ENCODE data around the gene GALNT1. TPM values are rescaled to one million over a fixed set of nuclear protein-coding genes. Genes with fewer than 3 reads are reported as not detected.

Gene GALNT1
- total and polyA plus RNA-seq, 9 of the 15 experiments (the other 6 are each of a cell fraction or from before 2014, with no cell fraction given) = 14.4 to 54.1 (median 36.6) TPM

- TF ChIP-seq CBX8 (IDR thresholded peaks at IDR 0.05; ENCODE audit: borderline replicate concordance, extremely low read depth, low read depth, low read length, poor library complexity, severe bottlenecking) (no peak), TCF7 (IDR thresholded peaks at IDR 0.05; ENCODE audit: borderline replicate concordance) (no peak), TGIF2 (CRISPR knock-in tag; IDR thresholded peaks at IDR 0.05) (no peak), UBTF (IDR thresholded peaks at IDR 0.05; ENCODE audit: borderline replicate concordance in 1 of 2, low read depth in 2 of 2, low read length in 2 of 2) (no peak)
Measured at GRCh38 chr18:35736696-35737095, 155.2 kb downstream of the GALNT1 start (continued).

GRCh38 chr18:35739778-35740177 lies 158.2 kb downstream of the GALNT1 start:
- intact Hi-C loops (cut with micrococcal nuclease) = no loop called here
- Histone ChIP-seq H3K4me1 (replicated peaks in 1 of 2; ENCODE audit: control insufficient read depth in 2 of 2, insufficient read depth in 2 of 2, low read length in 2 of 2) (no peaks in the 10 kb centered on the region), H3K4me3 (no peak overlapping the region), H3K9me3 (replicated peaks; ENCODE audit: control insufficient read depth, insufficient read depth, low read depth, low read length) (no peaks in the 10 kb centered on the region), H3K9ac (ENCODE audit: insufficient read depth in 1 of 2, low read depth in 2 of 2, low read length in 2 of 2) (no peak overlapping the region), H3K4me2 (ENCODE audit: insufficient read depth, low read length) (no peak overlapping the region), H3K27ac (ENCODE audit: extremely low read depth, low read depth, low read length) (no peak overlapping the region), H3K36me3 (ENCODE audit: control insufficient read depth, insufficient read depth, low read length) (no peaks in the 10 kb centered on the region), H3K79me2 (ENCODE audit: control insufficient read depth, insufficient read depth, low read length) (no peaks in the 10 kb centered on the region), H3K9me1 (ENCODE audit: control insufficient read depth, insufficient read depth, low read length) (no peaks in the 10 kb centered on the region), H2AFZ (ENCODE audit: low read depth, low read length) (no peak overlapping the region), H3K27me3 (ENCODE audit: control insufficient read depth in 2 of 2, insufficient read depth in 2 of 2, low read length in 2 of 2) (no peaks in the 10 kb centered on the region), H4K20me1 (replicated peaks; ENCODE audit: control insufficient read depth, insufficient read depth, low read length) (no peaks in the 10 kb centered on the region)
- DNase-seq (ENCODE audit: extremely low read depth in 1 of 4, low spot score in 3 of 4) (no peak), ATAC-seq (no peak), FAIRE-seq (no peak)
- BruUV-seq (replicated peaks) = no TSS peak
- in situ Hi-C loops (cut with MboI) = no loop called here
- ChIA-PET POLR2A (interaction anchor here (1.0 to 1.5 kb wide), 2 partner anchors 9 to 167 kb away, joined by 3 to 5 read pairs; no protein-coding TSS in a partner anchor), CTCF (ENCODE audit: low intra/inter-chr PET ratio) (no interaction called here)
- TF ChIP-seq GATA2 (CRISPR knock-in tag; IDR thresholded peaks at IDR 0.05) (no peak), POLR3G (IDR thresholded peaks at IDR 0.05; ENCODE audit: extremely low read depth, insufficient read length, insufficient replicate concordance) (no peak), BRD9 (IDR thresholded peaks at IDR 0.05; ENCODE audit: low read depth, partially characterized antibody) (no peak), ZNF507 (tag; conservative IDR thresholded peaks at IDR 0.05) (peak; percentile 97), CCNT2 (IDR thresholded peaks at IDR 0.05; ENCODE audit: borderline replicate concordance, extremely low read depth, insufficient read length, low read depth, low read length) (no peak), HDAC1 (IDR thresholded peaks at IDR 0.05) (no peak), MNT (conservative IDR thresholded peaks at IDR 0.05) (no peak), RAD51 (IDR thresholded peaks at IDR 0.05; ENCODE audit: borderline replicate concordance, low read depth) (no peak), ZNF695 (CRISPR knock-in tag; IDR thresholded peaks at IDR 0.05) (no peak), ZNF354B (CRISPR knock-in tag; IDR thresholded peaks at IDR 0.05) (peak; percentile 68), ZKSCAN3 (CRISPR knock-in tag; IDR thresholded peaks at IDR 0.05) (no peak), DLX4 (CRISPR knock-in tag; IDR thresholded peaks at IDR 0.05) (no peak), CBX1 (IDR thresholded peaks at IDR 0.05; ENCODE audit: low read depth) (no peak)

Measured in K562 (cell line).